ENCODE measurements around the gene PARN.

- TF ChIP-seq YY1 (IDR thresholded peaks at IDR 0.05; ENCODE audit: extremely low read depth, insufficient replicate concordance, low read depth, low read length): no peak
- TF ChIP-seq TCF7L2 (IDR thresholded peaks at IDR 0.05; ENCODE audit: borderline replicate concordance, extremely low read depth, insufficient read depth, insufficient read length): no peak
- TF ChIP-seq EZH2phosphoT487 (IDR thresholded peaks at IDR 0.05; ENCODE audit: borderline replicate concordance): no peak
- no peak for TF ChIP-seq CTCF (IDR thresholded peaks at IDR 0.05 in 2 of 3, conservative IDR thresholded peaks at IDR 0.05 in 1 of 3; ENCODE audit: borderline replicate concordance in 1 of 3, insufficient read depth in 1 of 3, low read depth in 2 of 3, low read length in 2 of 3)
- TF ChIP-seq POLR2AphosphoS5 (IDR thresholded peaks at IDR 0.05; ENCODE audit: low read depth, low read length): no peak
- no peak for TF ChIP-seq REST (IDR thresholded peaks at IDR 0.05; ENCODE audit: low read depth)
- TF ChIP-seq ZFX (IDR thresholded peaks at IDR 0.05): no peak
- no peak for TF ChIP-seq SP1 (IDR thresholded peaks at IDR 0.05; ENCODE audit: low read depth)
- no peak for TF ChIP-seq EZH2 (IDR thresholded peaks at IDR 0.05)
- no peak for TF ChIP-seq POLR2A (IDR thresholded peaks at IDR 0.05; ENCODE audit: borderline replicate concordance, extremely low read depth, insufficient read depth, insufficient read length)
- TF ChIP-seq ZNF274 (IDR thresholded peaks at IDR 0.05; ENCODE audit: low read depth, low read length): no peak
These were observed 231.9 kb downstream of the PARN start for GRCh38 chr16:14398014-14398717.
